WTC11 (cell line): ENCODE results near the gene BACE2. TPM values are rescaled to one million over a fixed set of nuclear protein-coding genes. Genes with fewer than 3 reads are reported as not detected.

ENCODE experiments used
- ATAC-seq: fragments of 200-7000 bp; cut with Tn5 transposase; 2 replicates; pipeline ENCODE4 v1.10.0; 2021; ENCODE audit warnings: mild to moderate bottlenecking, moderate library complexity
- CTCF ChIA-PET: fragments of 300-600 bp; sonication (Branson Sonifier 250); formaldehyde crosslinking; loops from one replicate; lab custom pipeline; 2021; ENCODE audit warnings: antibody characterized with exemption; lab: Charles Lee
- POLR2A ChIA-PET: fragments of 350-600 bp; sonication (Branson Sonifier 250); formaldehyde crosslinking; loops from one replicate; lab custom pipeline; 2021; ENCODE audit warnings: antibody characterized with exemption; lab: Charles Lee
- DNase-seq: peaks from one replicate; pipeline ENCODE4 v3.0.0; 2021; ENCODE audit warnings: low spot score
- H3K27ac Mint-ChIP-seq: 2 replicates; pipeline ENCODE4 v1.8.0; 2021; ENCODE audit warnings: mixed read lengths
- H3K27me3 Mint-ChIP-seq: 2 replicates; pipeline ENCODE4 v1.8.0; 2021; ENCODE audit warnings: low read depth, mild to moderate bottlenecking, moderate library complexity, mixed read lengths
- H3K36me3 Mint-ChIP-seq: 2 replicates; pipeline ENCODE4 v1.8.0; 2021; ENCODE audit warnings: mixed read lengths
- H3K4me1 Mint-ChIP-seq: 2 replicates; pipeline ENCODE4 v1.8.0; 2022; ENCODE audit warnings: mixed read lengths
- H3K4me3 Mint-ChIP-seq: 2 replicates; pipeline ENCODE4 v1.8.0; 2021; ENCODE audit warnings: mild to moderate bottlenecking, moderate library complexity, mixed read lengths
- H3K9me3 Mint-ChIP-seq: 2 replicates; pipeline ENCODE4 v1.8.0; 2021; ENCODE audit warnings: mixed read lengths
- FOXK1 ChIP-seq: sonication (generic); formaldehyde crosslinking; IDR thresholded peaks from 2 replicates; pipeline ENCODE4 v1.8.0; 2022; ENCODE audit warnings: mild to moderate bottlenecking, moderate library complexity, missing genetic modification reagents
- GRHL2 ChIP-seq: fragments of 250-450 bp; sonication (Bioruptor Pico); IDR thresholded peaks from 2 replicates; pipeline ENCODE4 v1.8.0; 2022; ENCODE audit warnings: mild to moderate bottlenecking, moderate library complexity; ENCODE audit not compliant: insufficient replicate concordance, severe bottlenecking
- JUN ChIP-seq: sonication (generic); formaldehyde crosslinking; IDR thresholded peaks from 2 replicates; pipeline ENCODE4 v1.8.0; 2023; ENCODE audit warnings: mild to moderate bottlenecking, missing genetic modification reagents
- NFATC4 ChIP-seq: fragments of 250-450 bp; sonication (Bioruptor Pico); IDR thresholded peaks from 2 replicates; pipeline ENCODE4 v1.9.0; 2021; ENCODE audit warnings: mild to moderate bottlenecking
- PRRX2 ChIP-seq: fragments of 250-450 bp; sonication (Bioruptor Pico); IDR thresholded peaks from 2 replicates; pipeline ENCODE4 v1.8.0; 2021; ENCODE audit warnings: mild to moderate bottlenecking
- RORB ChIP-seq: fragments of 250-450 bp; sonication (Bioruptor Pico); IDR thresholded peaks from 2 replicates; pipeline ENCODE4 v1.9.0; 2021; ENCODE audit warnings: mild to moderate bottlenecking
- SP1 ChIP-seq: sonication (generic); formaldehyde crosslinking; conservative IDR thresholded peaks from 2 replicates; pipeline ENCODE4 v1.8.1; 2022; ENCODE audit warnings: missing genetic modification reagents
- TCF7 ChIP-seq: sonication (generic); formaldehyde crosslinking; IDR thresholded peaks from 2 replicates; pipeline ENCODE4 v1.8.0; 2022; ENCODE audit warnings: mild to moderate bottlenecking, low read depth, missing genetic modification reagents, moderate library complexity
- TP53 ChIP-seq: sonication (generic); formaldehyde crosslinking; IDR thresholded peaks from 2 replicates; pipeline ENCODE4 v1.8.1; 2023; ENCODE audit warnings: mild to moderate bottlenecking, missing genetic modification reagents
- ZNF219 ChIP-seq: sonication (generic); formaldehyde crosslinking; IDR thresholded peaks from 2 replicates; pipeline ENCODE4 v1.8.0; 2023; ENCODE audit warnings: missing genetic modification reagents, mild to moderate bottlenecking, borderline replicate concordance
- ZNF671 ChIP-seq: fragments of 250-450 bp; sonication (Bioruptor Pico); IDR thresholded peaks from 2 replicates; pipeline ENCODE4 v1.8.0; 2021; ENCODE audit warnings: mild to moderate bottlenecking
- total RNA-seq: library from RNA; stranded (reverse); gene quantifications from 3 replicates; pipeline ENCODE4 v1.2.3, GENCODE V29; 2021
- TF ChIP-seq, protein P1 (sequence below): fragments of 250-450 bp; sonication (Bioruptor Pico); IDR thresholded peaks from 2 replicates; pipeline ENCODE4 v1.8.0; 2021; ENCODE audit warnings: mild to moderate bottlenecking
- TF ChIP-seq, protein P2 (sequence below): sonication (generic); formaldehyde crosslinking; IDR thresholded peaks from 2 replicates; pipeline ENCODE4 v1.8.1; 2022; ENCODE audit warnings: missing genetic modification reagents, borderline replicate concordance
- TF ChIP-seq, protein P3 (sequence below): sonication (generic); formaldehyde crosslinking; IDR thresholded peaks from 2 replicates; pipeline ENCODE4 v1.8.1; 2023; ENCODE audit warnings: mild to moderate bottlenecking, missing genetic modification reagents
- TF ChIP-seq, protein P4 (sequence below): sonication (generic); formaldehyde crosslinking; IDR thresholded peaks from 2 replicates; pipeline ENCODE4 v1.8.0; 2023; ENCODE audit warnings: missing genetic modification reagents, mild to moderate bottlenecking, borderline replicate concordance
- TF ChIP-seq, protein P5 (sequence below): sonication (generic); formaldehyde crosslinking; IDR thresholded peaks from 2 replicates; pipeline ENCODE4 v1.8.1; 2022; ENCODE audit warnings: mild to moderate bottlenecking, missing genetic modification reagents, moderate library complexity, borderline replicate concordance
- TF ChIP-seq, protein P6 (sequence below): fragments of 250-450 bp; sonication (Bioruptor Pico); IDR thresholded peaks from 2 replicates; pipeline ENCODE4 v2.1.2; 2022; ENCODE audit warnings: mild to moderate bottlenecking, moderate library complexity

Gene BACE2
- total RNA-seq, 1 experiment from 2014 or later, result 9.8 TPM

DNA sequence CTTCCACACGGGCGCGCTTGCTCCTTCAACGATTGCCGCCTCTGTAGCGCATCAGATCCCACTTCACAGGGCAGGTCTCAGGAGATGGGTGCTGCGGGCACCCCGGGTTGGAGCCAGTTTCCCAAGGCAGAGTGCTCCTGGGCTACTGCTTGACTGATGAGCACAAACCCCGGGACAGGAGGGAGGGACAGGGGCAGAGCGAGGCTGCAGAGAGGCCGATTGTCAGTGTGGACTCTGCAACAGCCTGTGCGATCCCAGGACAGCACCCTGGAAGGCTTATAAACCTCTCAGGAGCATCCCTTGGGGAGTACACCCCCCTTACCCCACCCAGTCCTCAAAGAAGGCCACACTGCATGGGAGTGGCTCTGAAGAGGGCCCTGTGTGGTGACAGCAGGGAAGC is 28.0 kb upstream of the BACE2 start (continued):
- TF ChIP-seq GRHL2 (CRISPR knock-in tag) (no peak), PRRX2 (no peak), SP1 (CRISPR knock-in tag) (no peak), ZNF219 (CRISPR knock-in tag) (no peak), RORB (CRISPR knock-in tag) (no peak), ZNF671 (no peak), FOXK1 (CRISPR knock-in tag) (no peak)
- TF ChIP-seq, protein P1, sequence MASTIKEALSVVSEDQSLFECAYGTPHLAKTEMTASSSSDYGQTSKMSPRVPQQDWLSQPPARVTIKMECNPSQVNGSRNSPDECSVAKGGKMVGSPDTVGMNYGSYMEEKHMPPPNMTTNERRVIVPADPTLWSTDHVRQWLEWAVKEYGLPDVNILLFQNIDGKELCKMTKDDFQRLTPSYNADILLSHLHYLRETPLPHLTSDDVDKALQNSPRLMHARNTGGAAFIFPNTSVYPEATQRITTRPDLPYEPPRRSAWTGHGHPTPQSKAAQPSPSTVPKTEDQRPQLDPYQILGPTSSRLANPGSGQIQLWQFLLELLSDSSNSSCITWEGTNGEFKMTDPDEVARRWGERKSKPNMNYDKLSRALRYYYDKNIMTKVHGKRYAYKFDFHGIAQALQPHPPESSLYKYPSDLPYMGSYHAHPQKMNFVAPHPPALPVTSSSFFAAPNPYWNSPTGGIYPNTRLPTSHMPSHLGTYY (CRISPR knock-in tag), result no peak
- TF ChIP-seq, protein P2, sequence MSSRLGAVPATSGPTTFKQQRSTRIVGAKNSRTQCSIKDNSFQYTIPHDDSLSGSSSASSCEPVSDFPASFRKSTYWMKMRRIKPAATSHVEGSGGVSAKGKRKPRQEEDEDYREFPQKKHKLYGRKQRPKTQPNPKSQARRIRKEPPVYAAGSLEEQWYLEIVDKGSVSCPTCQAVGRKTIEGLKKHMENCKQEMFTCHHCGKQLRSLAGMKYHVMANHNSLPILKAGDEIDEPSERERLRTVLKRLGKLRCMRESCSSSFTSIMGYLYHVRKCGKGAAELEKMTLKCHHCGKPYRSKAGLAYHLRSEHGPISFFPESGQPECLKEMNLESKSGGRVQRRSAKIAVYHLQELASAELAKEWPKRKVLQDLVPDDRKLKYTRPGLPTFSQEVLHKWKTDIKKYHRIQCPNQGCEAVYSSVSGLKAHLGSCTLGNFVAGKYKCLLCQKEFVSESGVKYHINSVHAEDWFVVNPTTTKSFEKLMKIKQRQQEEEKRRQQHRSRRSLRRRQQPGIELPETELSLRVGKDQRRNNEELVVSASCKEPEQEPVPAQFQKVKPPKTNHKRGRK (CRISPR knock-in tag), result no peak
- TF ChIP-seq, protein P3, sequence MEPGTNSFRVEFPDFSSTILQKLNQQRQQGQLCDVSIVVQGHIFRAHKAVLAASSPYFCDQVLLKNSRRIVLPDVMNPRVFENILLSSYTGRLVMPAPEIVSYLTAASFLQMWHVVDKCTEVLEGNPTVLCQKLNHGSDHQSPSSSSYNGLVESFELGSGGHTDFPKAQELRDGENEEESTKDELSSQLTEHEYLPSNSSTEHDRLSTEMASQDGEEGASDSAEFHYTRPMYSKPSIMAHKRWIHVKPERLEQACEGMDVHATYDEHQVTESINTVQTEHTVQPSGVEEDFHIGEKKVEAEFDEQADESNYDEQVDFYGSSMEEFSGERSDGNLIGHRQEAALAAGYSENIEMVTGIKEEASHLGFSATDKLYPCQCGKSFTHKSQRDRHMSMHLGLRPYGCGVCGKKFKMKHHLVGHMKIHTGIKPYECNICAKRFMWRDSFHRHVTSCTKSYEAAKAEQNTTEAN (CRISPR knock-in tag), result no peak

DNA sequence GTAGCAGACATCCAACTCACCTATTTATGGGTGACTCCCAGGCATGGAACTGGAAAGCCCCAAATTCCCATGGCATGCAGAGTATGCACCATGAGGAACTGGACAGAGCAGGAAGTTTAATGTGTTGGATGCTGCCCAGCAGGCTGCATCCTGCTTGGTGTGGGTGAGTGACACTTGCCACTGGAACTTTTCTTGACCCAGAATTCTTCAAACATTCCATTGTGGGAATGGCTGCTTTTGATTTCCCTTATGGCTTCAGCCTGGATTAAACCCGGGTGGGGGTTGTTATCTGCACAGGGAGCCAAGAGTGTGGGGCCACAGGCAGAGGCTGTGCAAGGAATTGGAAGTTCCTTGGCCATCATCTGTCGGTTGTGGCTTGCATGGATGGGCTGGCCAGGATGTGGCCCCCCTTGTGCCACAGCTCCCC is 26.9 kb upstream of the BACE2 start:
- DNase-seq, result no peak
- CTCF ChIA-PET, result no interaction called here
- H3K36me3 Mint-ChIP-seq, result no peaks in the 10 kb centered on the region

More for the DNA sequence above, 26.9 kb upstream of the BACE2 start:
- H3K27me3 Mint-ChIP-seq, result peaks cover under 1% of the 10 kb centered on the region
- H3K27ac Mint-ChIP-seq, result no peak overlapping the region
- H3K9me3 Mint-ChIP-seq, result peaks cover 6% of the 10 kb centered on the region; the same call in 1 of the 2 replicates
- ATAC-seq, result no peak
- TF ChIP-seq, protein P4, sequence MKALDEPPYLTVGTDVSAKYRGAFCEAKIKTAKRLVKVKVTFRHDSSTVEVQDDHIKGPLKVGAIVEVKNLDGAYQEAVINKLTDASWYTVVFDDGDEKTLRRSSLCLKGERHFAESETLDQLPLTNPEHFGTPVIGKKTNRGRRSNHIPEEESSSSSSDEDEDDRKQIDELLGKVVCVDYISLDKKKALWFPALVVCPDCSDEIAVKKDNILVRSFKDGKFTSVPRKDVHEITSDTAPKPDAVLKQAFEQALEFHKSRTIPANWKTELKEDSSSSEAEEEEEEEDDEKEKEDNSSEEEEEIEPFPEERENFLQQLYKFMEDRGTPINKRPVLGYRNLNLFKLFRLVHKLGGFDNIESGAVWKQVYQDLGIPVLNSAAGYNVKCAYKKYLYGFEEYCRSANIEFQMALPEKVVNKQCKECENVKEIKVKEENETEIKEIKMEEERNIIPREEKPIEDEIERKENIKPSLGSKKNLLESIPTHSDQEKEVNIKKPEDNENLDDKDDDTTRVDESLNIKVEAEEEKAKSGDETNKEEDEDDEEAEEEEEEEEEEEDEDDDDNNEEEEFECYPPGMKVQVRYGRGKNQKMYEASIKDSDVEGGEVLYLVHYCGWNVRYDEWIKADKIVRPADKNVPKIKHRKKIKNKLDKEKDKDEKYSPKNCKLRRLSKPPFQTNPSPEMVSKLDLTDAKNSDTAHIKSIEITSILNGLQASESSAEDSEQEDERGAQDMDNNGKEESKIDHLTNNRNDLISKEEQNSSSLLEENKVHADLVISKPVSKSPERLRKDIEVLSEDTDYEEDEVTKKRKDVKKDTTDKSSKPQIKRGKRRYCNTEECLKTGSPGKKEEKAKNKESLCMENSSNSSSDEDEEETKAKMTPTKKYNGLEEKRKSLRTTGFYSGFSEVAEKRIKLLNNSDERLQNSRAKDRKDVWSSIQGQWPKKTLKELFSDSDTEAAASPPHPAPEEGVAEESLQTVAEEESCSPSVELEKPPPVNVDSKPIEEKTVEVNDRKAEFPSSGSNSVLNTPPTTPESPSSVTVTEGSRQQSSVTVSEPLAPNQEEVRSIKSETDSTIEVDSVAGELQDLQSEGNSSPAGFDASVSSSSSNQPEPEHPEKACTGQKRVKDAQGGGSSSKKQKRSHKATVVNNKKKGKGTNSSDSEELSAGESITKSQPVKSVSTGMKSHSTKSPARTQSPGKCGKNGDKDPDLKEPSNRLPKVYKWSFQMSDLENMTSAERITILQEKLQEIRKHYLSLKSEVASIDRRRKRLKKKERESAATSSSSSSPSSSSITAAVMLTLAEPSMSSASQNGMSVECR (CRISPR knock-in tag), result no peak
- TF ChIP-seq, protein P5, sequence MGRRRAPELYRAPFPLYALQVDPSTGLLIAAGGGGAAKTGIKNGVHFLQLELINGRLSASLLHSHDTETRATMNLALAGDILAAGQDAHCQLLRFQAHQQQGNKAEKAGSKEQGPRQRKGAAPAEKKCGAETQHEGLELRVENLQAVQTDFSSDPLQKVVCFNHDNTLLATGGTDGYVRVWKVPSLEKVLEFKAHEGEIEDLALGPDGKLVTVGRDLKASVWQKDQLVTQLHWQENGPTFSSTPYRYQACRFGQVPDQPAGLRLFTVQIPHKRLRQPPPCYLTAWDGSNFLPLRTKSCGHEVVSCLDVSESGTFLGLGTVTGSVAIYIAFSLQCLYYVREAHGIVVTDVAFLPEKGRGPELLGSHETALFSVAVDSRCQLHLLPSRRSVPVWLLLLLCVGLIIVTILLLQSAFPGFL (CRISPR knock-in tag), result no peak
- TF ChIP-seq, protein P6, sequence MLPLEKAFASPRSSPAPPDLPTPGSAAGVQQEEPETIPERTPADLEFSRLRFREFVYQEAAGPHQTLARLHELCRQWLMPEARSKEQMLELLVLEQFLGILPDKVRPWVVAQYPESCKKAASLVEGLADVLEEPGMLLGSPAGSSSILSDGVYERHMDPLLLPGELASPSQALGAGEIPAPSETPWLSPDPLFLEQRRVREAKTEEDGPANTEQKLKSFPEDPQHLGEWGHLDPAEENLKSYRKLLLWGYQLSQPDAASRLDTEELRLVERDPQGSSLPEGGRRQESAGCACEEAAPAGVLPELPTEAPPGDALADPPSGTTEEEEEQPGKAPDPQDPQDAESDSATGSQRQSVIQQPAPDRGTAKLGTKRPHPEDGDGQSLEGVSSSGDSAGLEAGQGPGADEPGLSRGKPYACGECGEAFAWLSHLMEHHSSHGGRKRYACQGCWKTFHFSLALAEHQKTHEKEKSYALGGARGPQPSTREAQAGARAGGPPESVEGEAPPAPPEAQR, result no peak
- TF ChIP-seq TCF7 (CRISPR knock-in tag), result no peak
- TF ChIP-seq TP53 (CRISPR knock-in tag), result no peak
- TF ChIP-seq NFATC4 (CRISPR knock-in tag), result no peak
- no peak for TF ChIP-seq JUN (CRISPR knock-in tag)
- TF ChIP-seq, protein P2 (CRISPR knock-in tag), result no peak
- no peaks in the 10 kb centered on the region for H3K4me1 Mint-ChIP-seq
- no peak overlapping the region for H3K4me3 Mint-ChIP-seq
- POLR2A ChIA-PET, result no interaction called here
